Muscle of leg (tissue), 11 donors: ENCODE data around the gene NBAS. TPM values are rescaled to one million over a fixed set of nuclear protein-coding genes. Genes with fewer than 3 reads are reported as not detected.

Experiments
- DNase-seq: peaks from one replicate; pipeline ENCODE4 v3.0.0; 2013
- H3K27ac ChIP-seq: one replicate; pipeline ENCODE4 v1.5.1; 2013; ENCODE audit warnings: mild to moderate bottlenecking, low read length, control low read depth
- H3K27me3 ChIP-seq: one replicate; pipeline ENCODE4 v1.6.1; 2013; ENCODE audit warnings: low read length; ENCODE audit not compliant: control insufficient read depth, insufficient read depth
- H3K36me3 ChIP-seq: one replicate; pipeline ENCODE4 v1.6.1; 2013; ENCODE audit warnings: low read length; ENCODE audit not compliant: control insufficient read depth, insufficient read depth
- H3K4me1 ChIP-seq: one replicate; pipeline ENCODE4 v1.6.1; 2013; ENCODE audit warnings: low read length; ENCODE audit not compliant: control insufficient read depth, insufficient read depth
- H3K4me3 ChIP-seq: one replicate; pipeline ENCODE4 v1.5.1; 2013; ENCODE audit warnings: low read length, control low read depth
- H3K9me3 ChIP-seq: replicated peaks from 2 replicates; pipeline ENCODE4 v1.6.1; 2013; ENCODE audit warnings: low read depth, low read length; ENCODE audit not compliant: control insufficient read depth
- WGBS: methylation state at CpG from one replicate; pipeline ENCODE4 v1.1.5; 2013; ENCODE audit warnings: missing lambda C conversion rate; ENCODE audit not compliant: insufficient coverage; 5-methylcytosine and 5-hydroxymethylcytosine counted together
- polyA plus RNA-seq, 8 donors: library from polyadenylated mRNA; unstranded; fragments of 120-200 nt; gene quantifications; one replicate each; pipeline versions ENCODE4 v1.2.1 to v1.2.3, GENCODE V29; 2013; ENCODE audit warnings: inconsistent platforms in 1 of 8, low replicate concordance in 1 of 8; ENCODE audit not compliant: insufficient read length in 8 of 8, insufficient read depth in 1 of 8
- total RNA-seq: library from RNA; stranded (reverse); fragments of 120-200 nt; gene quantifications from one replicate; pipeline ENCODE4 v1.2.4, GENCODE V29; 2013

The NBAS gene
- total and polyA plus RNA-seq, 9 donors, result 33.3 to 57.5 (median 36.1) TPM

- WGBS, result 80% methylated on average over 4 of the region's 5 CpGs
- peaks cover 22% of the 10 kb centered on the region for H3K36me3 ChIP-seq
Observed at GRCh38 chr2:15485949-15486348, 75.2 kb downstream of the NBAS start.

GRCh38 chr2:15481000-15481399 lies 80.1 kb downstream of the NBAS start:
- Histone ChIP-seq H3K36me3 (peaks cover 18% of the 10 kb centered on the region), H3K27me3 (no peaks in the 10 kb centered on the region), H3K9me3 (no peaks in the 10 kb centered on the region), H3K4me1 (no peaks in the 10 kb centered on the region), H3K4me3 (no peak overlapping the region), H3K27ac (no peak overlapping the region)
- DNase-seq, result no peak
- no CpG with 5 or more reads among the region's 3 CpGs for WGBS

More at GRCh38 chr2:15485949-15486348, 75.2 kb downstream of the NBAS start:
- no peak for DNase-seq
- Histone ChIP-seq H3K27ac (no peak overlapping the region), H3K27me3 (no peaks in the 10 kb centered on the region), H3K4me3 (no peak overlapping the region), H3K4me1 (no peaks in the 10 kb centered on the region), H3K9me3 (no peaks in the 10 kb centered on the region)

GRCh38 chr2:15480552-15480951 lies 80.6 kb downstream of the NBAS start:
- H3K27me3 ChIP-seq, result no peaks in the 10 kb centered on the region
- H3K4me1 ChIP-seq, result no peaks in the 10 kb centered on the region
- no peaks in the 10 kb centered on the region for H3K9me3 ChIP-seq
- H3K4me3 ChIP-seq, result no peak overlapping the region
- no peak overlapping the region for H3K27ac ChIP-seq
- H3K36me3 ChIP-seq, result peaks cover 14% of the 10 kb centered on the region
- DNase-seq, result no peak

- Histone ChIP-seq H3K4me1 (no peaks in the 10 kb centered on the region), H3K9me3 (no peaks in the 10 kb centered on the region), H3K4me3 (no peak overlapping the region), H3K27ac (no peak overlapping the region), H3K27me3 (no peaks in the 10 kb centered on the region), H3K36me3 (peaks cover 30% of the 10 kb centered on the region)
- 80% methylated on average over 1 of the region's 4 CpGs for whole genome bisulfite sequencing
- DNase-seq, result no peak
Observed at GRCh38 chr2:15472876-15473275, 88.3 kb downstream of the NBAS start.

GRCh38 chr2:15472133-15472532 lies 89.0 kb downstream of the NBAS start:
- H3K27me3 ChIP-seq, result no peaks in the 10 kb centered on the region
- H3K4me1 ChIP-seq, result no peaks in the 10 kb centered on the region
- no peak overlapping the region for H3K27ac ChIP-seq
- no peak overlapping the region for H3K4me3 ChIP-seq
- DNase-seq, result no peak
- peaks cover 28% of the 10 kb centered on the region for H3K36me3 ChIP-seq
- WGBS, result 80% methylated on average over 2 of the region's 3 CpGs
- no peaks in the 10 kb centered on the region for H3K9me3 ChIP-seq

- no peak for DNase-seq
- H3K27ac ChIP-seq, result no peak overlapping the region
- no peaks in the 10 kb centered on the region for H3K27me3 ChIP-seq
- H3K4me3 ChIP-seq, result no peak overlapping the region
- peaks cover 30% of the 10 kb centered on the region for H3K36me3 ChIP-seq
- H3K9me3 ChIP-seq, result no peaks in the 10 kb centered on the region
- no CpG with 5 or more reads among the region's 2 CpGs for WGBS
- no peaks in the 10 kb centered on the region for H3K4me1 ChIP-seq
Observed at GRCh38 chr2:15471606-15472005, 89.5 kb downstream of the NBAS start.

GRCh38 chr2:15460112-15460620 lies 101.0 kb downstream of the NBAS start:
- Histone ChIP-seq H3K4me1 (no peaks in the 10 kb centered on the region), H3K4me3 (no peak overlapping the region), H3K9me3 (no peaks in the 10 kb centered on the region), H3K27me3 (no peaks in the 10 kb centered on the region), H3K27ac (no peak overlapping the region), H3K36me3 (peaks cover 24% of the 10 kb centered on the region)
- WGBS, result 100% methylated on average over 1 of the region's 1 CpG
- no peak for DNase-seq

GRCh38 chr2:15458277-15458676 lies 102.9 kb downstream of the NBAS start:
- 100% methylated on average over 1 of the region's 2 CpGs for WGBS
- Histone ChIP-seq H3K36me3 (peaks cover 15% of the 10 kb centered on the region), H3K9me3 (no peaks in the 10 kb centered on the region)

GRCh38 chr2:15457868-15458267 lies 103.3 kb downstream of the NBAS start:
- Histone ChIP-seq H3K9me3 (no peaks in the 10 kb centered on the region), H3K36me3 (peaks cover 18% of the 10 kb centered on the region), H3K4me3 (no peak overlapping the region), H3K27me3 (no peaks in the 10 kb centered on the region), H3K4me1 (no peaks in the 10 kb centered on the region), H3K27ac (no peak overlapping the region)
- no peak for DNase-seq
- no CpG with 5 or more reads among the region's 5 CpGs for WGBS

More at GRCh38 chr2:15458277-15458676, 102.9 kb downstream of the NBAS start:
- DNase-seq, result no peak
- H3K4me3 ChIP-seq, result no peak overlapping the region
- H3K27ac ChIP-seq, result no peak overlapping the region
- no peaks in the 10 kb centered on the region for H3K27me3 ChIP-seq
- H3K4me1 ChIP-seq, result no peaks in the 10 kb centered on the region

GRCh38 chr2:15456352-15456751 lies 104.8 kb downstream of the NBAS start:
- no peak for DNase-seq
- no peaks in the 10 kb centered on the region for H3K4me1 ChIP-seq
- H3K27me3 ChIP-seq, result no peaks in the 10 kb centered on the region
- 100% methylated on average over 1 of the region's 3 CpGs for WGBS
- no peak overlapping the region for H3K27ac ChIP-seq
- H3K9me3 ChIP-seq, result no peaks in the 10 kb centered on the region
- peaks cover 19% of the 10 kb centered on the region for H3K36me3 ChIP-seq
- H3K4me3 ChIP-seq, result no peak overlapping the region

- Histone ChIP-seq H3K27me3 (no peaks in the 10 kb centered on the region), H3K4me1 (no peaks in the 10 kb centered on the region), H3K36me3 (peaks cover 6% of the 10 kb centered on the region), H3K9me3 (peaks cover 2% of the 10 kb centered on the region), H3K27ac (no peak overlapping the region), H3K4me3 (no peak overlapping the region)
- DNase-seq, result no peak
- no CpG with 5 or more reads among the region's 2 CpGs for WGBS
Observed at GRCh38 chr2:15450808-15451207, 110.3 kb downstream of the NBAS start.
